ENCODE measurements around the gene C1orf159.

The C1orf159 gene

GRCh38 chr1:1141911-1142250 is 26.0 kb upstream of the C1orf159 start:
- TF ChIP-seq, protein P1, sequence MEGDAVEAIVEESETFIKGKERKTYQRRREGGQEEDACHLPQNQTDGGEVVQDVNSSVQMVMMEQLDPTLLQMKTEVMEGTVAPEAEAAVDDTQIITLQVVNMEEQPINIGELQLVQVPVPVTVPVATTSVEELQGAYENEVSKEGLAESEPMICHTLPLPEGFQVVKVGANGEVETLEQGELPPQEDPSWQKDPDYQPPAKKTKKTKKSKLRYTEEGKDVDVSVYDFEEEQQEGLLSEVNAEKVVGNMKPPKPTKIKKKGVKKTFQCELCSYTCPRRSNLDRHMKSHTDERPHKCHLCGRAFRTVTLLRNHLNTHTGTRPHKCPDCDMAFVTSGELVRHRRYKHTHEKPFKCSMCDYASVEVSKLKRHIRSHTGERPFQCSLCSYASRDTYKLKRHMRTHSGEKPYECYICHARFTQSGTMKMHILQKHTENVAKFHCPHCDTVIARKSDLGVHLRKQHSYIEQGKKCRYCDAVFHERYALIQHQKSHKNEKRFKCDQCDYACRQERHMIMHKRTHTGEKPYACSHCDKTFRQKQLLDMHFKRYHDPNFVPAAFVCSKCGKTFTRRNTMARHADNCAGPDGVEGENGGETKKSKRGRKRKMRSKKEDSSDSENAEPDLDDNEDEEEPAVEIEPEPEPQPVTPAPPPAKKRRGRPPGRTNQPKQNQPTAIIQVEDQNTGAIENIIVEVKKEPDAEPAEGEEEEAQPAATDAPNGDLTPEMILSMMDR (IDR thresholded peaks at IDR 0.05; ENCODE audit: control extremely low read depth, extremely low read depth, low read depth, missing control alignments), result no peak
- ChIA-PET CTCF (no interaction called here), POLR2A (no interaction called here)
- DNase-seq (ENCODE audit: extremely low spot score), result no peak

DNA sequence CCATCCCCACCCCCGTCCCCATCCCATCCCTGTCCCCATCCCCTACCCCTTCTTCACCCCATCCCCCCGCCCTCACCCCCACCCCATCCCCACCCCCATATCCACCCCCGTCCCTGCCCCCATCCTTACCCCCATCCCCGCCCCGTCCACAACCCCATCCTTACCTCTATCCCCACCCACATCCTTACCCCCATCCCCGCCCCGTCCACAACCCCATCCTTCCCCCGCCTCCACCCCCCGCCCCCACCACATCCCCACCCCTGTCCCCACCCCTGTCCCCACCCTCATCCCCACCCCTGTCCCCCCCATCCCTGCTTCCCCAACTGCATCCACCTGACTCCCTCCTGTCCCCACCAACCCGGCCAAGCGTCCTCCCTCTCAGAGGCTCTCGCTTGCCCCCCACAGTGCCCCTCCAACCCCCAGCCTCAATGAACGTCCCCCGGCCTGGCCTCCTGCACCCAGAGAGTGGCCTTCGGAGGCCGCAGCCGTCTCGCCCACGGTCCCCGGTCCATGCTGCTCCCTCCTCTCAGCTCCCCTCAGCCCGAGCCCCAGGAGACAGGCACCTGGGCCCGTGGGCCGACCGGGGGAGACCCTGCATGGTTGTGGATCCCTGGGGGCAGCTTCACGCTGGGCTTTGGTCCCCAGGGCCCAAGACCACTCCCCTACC is 25.5 kb upstream of the C1orf159 start:
- POLR2A ChIA-PET, result no interaction called here
- CTCF ChIA-PET, result no interaction called here
- TF ChIP-seq, protein P1 (IDR thresholded peaks at IDR 0.05; ENCODE audit: control extremely low read depth, extremely low read depth, low read depth, missing control alignments), result no peak
- no peak for DNase-seq (ENCODE audit: extremely low spot score)

DNA sequence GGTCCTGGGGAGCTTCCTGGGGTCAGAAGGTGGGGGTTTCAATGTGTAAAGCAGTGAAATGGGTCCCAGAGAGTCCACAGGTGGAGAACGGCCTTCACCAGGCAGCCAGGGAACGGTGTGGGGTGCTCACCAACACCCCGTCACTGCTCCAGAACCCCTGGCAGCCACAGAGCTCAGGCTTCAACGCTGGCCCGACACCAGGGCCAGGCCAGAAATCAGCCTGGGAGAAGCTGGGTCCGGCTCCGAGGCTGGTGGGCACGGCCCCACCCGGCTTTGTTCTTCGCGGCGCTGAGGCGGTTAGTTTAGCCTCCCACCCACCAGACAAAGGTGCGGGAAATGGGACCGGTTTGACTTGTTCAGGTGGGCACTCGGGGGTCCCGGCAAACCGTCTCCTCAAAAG is 24.8 kb upstream of the C1orf159 start:
- DNase-seq (ENCODE audit: extremely low spot score), result no peak
- CTCF ChIA-PET, result no interaction called here
- TF ChIP-seq, protein P1 (IDR thresholded peaks at IDR 0.05; ENCODE audit: control extremely low read depth, extremely low read depth, low read depth, missing control alignments), result no peak
- POLR2A ChIA-PET, result no interaction called here

- TF ChIP-seq, protein P1 (IDR thresholded peaks at IDR 0.05; ENCODE audit: control extremely low read depth, extremely low read depth, low read depth, missing control alignments), result no peak
- POLR2A ChIA-PET, result no interaction called here
- peak; percentile 89 for DNase-seq (ENCODE audit: extremely low spot score)
- CTCF ChIA-PET, result interaction anchor here (0.9 to 2.1 kb wide), 4 partner anchors 15 to 154 kb away, joined by 3 to 12 read pairs (median 4); no protein-coding TSS in a partner anchor
These were observed 21.6 kb upstream of the C1orf159 start for GRCh38 chr1:1137256-1138045.

- DNase-seq (ENCODE audit: extremely low spot score), result peak; percentile 73
- ChIA-PET POLR2A (interaction anchor here (1.1 kb wide), 1 partner anchor 71 kb away, joined by 3 read pairs; no protein-coding TSS in a partner anchor), CTCF (interaction anchor here (0.6 to 2.1 kb wide), 7 partner anchors 14 to 155 kb away, joined by 3 to 12 read pairs (median 3); no protein-coding TSS in a partner anchor)
- TF ChIP-seq, protein P1 (IDR thresholded peaks at IDR 0.05; ENCODE audit: control extremely low read depth, extremely low read depth, low read depth, missing control alignments), result no peak
These were observed 20.8 kb upstream of the C1orf159 start for GRCh38 chr1:1136547-1137230.
